DND-41 (cell line): Measurements from ENCODE around the gene FHIT.

Experiments used
- ATAC-seq: fragments of 200-7000 bp; cut with Tn5 transposase; 3 replicates; pipeline ENCODE4 v1.9.1; 2021; ENCODE audit warnings: low read depth; ENCODE audit not compliant: insufficient read depth
- DNase-seq: peaks from one replicate; pipeline ENCODE4 v3.0.0-alpha.2; 2020
- H2AFZ ChIP-seq: 2 replicates; pipeline ENCODE4 v1.6.0; 2012; ENCODE audit warnings: low read depth, low read length
- H3K27ac ChIP-seq: 2 replicates; pipeline ENCODE4 v1.5.1; 2012; ENCODE audit warnings: low read length, inconsistent platforms
- H3K27me3 ChIP-seq: fragments of 200-600 bp; sonication (generic); 2 replicates; pipeline ENCODE4 v1.6.0; 2012; ENCODE audit warnings: low read length, mild to moderate bottlenecking, inconsistent platforms; ENCODE audit not compliant: insufficient read depth, poor library complexity
- H3K36me3 ChIP-seq: 2 replicates; pipeline ENCODE4 v1.5.1; 2012; ENCODE audit warnings: low read length, inconsistent platforms; ENCODE audit not compliant: insufficient read depth
- H3K4me1 ChIP-seq: 2 replicates; pipeline ENCODE4 v1.5.1; 2012; ENCODE audit warnings: mild to moderate bottlenecking, low read length; ENCODE audit not compliant: insufficient read depth
- H3K4me2 ChIP-seq: 2 replicates; pipeline ENCODE4 v1.6.0; 2012; ENCODE audit warnings: mild to moderate bottlenecking, moderate library complexity, low read length, inconsistent platforms; ENCODE audit not compliant: insufficient read depth
- H3K4me3 ChIP-seq, 2 experiments: fragments of 200-600 bp in 1 of 2; shearing (Covaris generic) in 1 of 2; 2 replicates each; pipeline ENCODE4 v1.5.1; 2012 to 2016; ENCODE audit warnings: inconsistent platforms in 2 of 2, low read length in 2 of 2, mild to moderate bottlenecking in 2 of 2, low read depth in 1 of 2, moderate library complexity in 1 of 2
- H3K79me2 ChIP-seq: 2 replicates; pipeline ENCODE4 v1.6.0; 2012; ENCODE audit warnings: low read length, inconsistent platforms; ENCODE audit not compliant: insufficient read depth
- H3K9ac ChIP-seq: 2 replicates; pipeline ENCODE4 v1.6.0; 2012; ENCODE audit warnings: low read depth, mild to moderate bottlenecking, inconsistent platforms, low read length, moderate library complexity
- H3K9me3 ChIP-seq: 2 replicates; pipeline ENCODE4 v1.5.1; 2012; ENCODE audit warnings: low read length, moderate library complexity, mild to moderate bottlenecking, inconsistent platforms; ENCODE audit not compliant: insufficient read depth, severe bottlenecking
- H4K20me1 ChIP-seq: 2 replicates; pipeline ENCODE4 v1.6.0; 2012; ENCODE audit warnings: low read length; ENCODE audit not compliant: insufficient read depth
- CTCF ChIP-seq: IDR thresholded peaks from 2 replicates; pipeline ENCODE4 v1.5.1; 2012; ENCODE audit warnings: borderline replicate concordance, low read length, moderate library complexity, mild to moderate bottlenecking; ENCODE audit not compliant: poor library complexity, severe bottlenecking; ENCODE audit errors: extremely low read depth
- EZH2 ChIP-seq: IDR thresholded peaks from 3 replicates; pipeline ENCODE4 v1.6.1; 2012; ENCODE audit warnings: borderline replicate concordance, low read depth, mild to moderate bottlenecking, moderate library complexity, low read length, inconsistent platforms; ENCODE audit not compliant: severe bottlenecking

The FHIT gene

GRCh38 chr3:59818033-59818918, 1433.0 kb downstream of the FHIT start:
- H3K36me3 ChIP-seq = peaks cover 11% of the 10 kb centered on the region
- H3K9me3 ChIP-seq = no peaks in the 10 kb centered on the region
- ATAC-seq = no peak
- no peak overlapping the region for H3K9ac ChIP-seq
- TF ChIP-seq EZH2 (no peak), CTCF (no peak)
- no peak for DNase-seq
- no peaks in the 10 kb centered on the region for H4K20me1 ChIP-seq
- H3K27me3 ChIP-seq = no peaks in the 10 kb centered on the region
- H3K4me2 ChIP-seq = no peak overlapping the region
- H3K27ac ChIP-seq = no peak overlapping the region
- H3K4me1 ChIP-seq = peaks cover 13% of the 10 kb centered on the region
- no peak overlapping the region for H2AFZ ChIP-seq
- H3K79me2 ChIP-seq = no peaks in the 10 kb centered on the region; the same call in 1 of the 2 replicates
- H3K4me3 ChIP-seq = no peak overlapping the region

GRCh38 chr3:59817511-59817910, 1433.7 kb downstream of the FHIT start:
- Histone ChIP-seq H3K4me2 (no peak overlapping the region), H2AFZ (no peak overlapping the region)

GRCh38 chr3:59816312-59816711, 1434.9 kb downstream of the FHIT start:
- ATAC-seq (no peak), DNase-seq (no peak)
- H3K36me3 ChIP-seq = peaks cover 11% of the 10 kb centered on the region
- H3K4me2 ChIP-seq = no peak overlapping the region
- TF ChIP-seq CTCF (no peak), EZH2 (no peak)
- H3K4me3 ChIP-seq = no peak overlapping the region
- no peak overlapping the region for H2AFZ ChIP-seq
- H3K9me3 ChIP-seq = no peaks in the 10 kb centered on the region
- no peak overlapping the region for H3K9ac ChIP-seq
- no peaks in the 10 kb centered on the region; the same call in 1 of the 2 replicates for H3K79me2 ChIP-seq
- H4K20me1 ChIP-seq = no peaks in the 10 kb centered on the region
- no peak overlapping the region for H3K27ac ChIP-seq
- no peaks in the 10 kb centered on the region for H3K27me3 ChIP-seq
- peaks cover 6% of the 10 kb centered on the region for H3K4me1 ChIP-seq

More at GRCh38 chr3:59817511-59817910, 1433.7 kb downstream of the FHIT start:
- H3K27me3 ChIP-seq = no peaks in the 10 kb centered on the region
- H3K4me1 ChIP-seq = peaks cover 13% of the 10 kb centered on the region
- no peak overlapping the region for H3K27ac ChIP-seq
- DNase-seq (no peak), ATAC-seq (no peak)
- TF ChIP-seq CTCF = no peak
- no peak for TF ChIP-seq EZH2
- no peaks in the 10 kb centered on the region for H4K20me1 ChIP-seq
- no peaks in the 10 kb centered on the region; the same call in 1 of the 2 replicates for H3K79me2 ChIP-seq
- H3K4me3 ChIP-seq = no peak overlapping the region
- H3K9me3 ChIP-seq = no peaks in the 10 kb centered on the region
- no peak overlapping the region for H3K9ac ChIP-seq
- H3K36me3 ChIP-seq = peaks cover 11% of the 10 kb centered on the region
